T-helper 17 cell (primary cell): ENCODE data around the gene C17orf107. TPM values are rescaled to one million over a fixed set of nuclear protein-coding genes. Genes with fewer than 3 reads are reported as not detected.

Experiments
- ATAC-seq: fragments of 150-1000 bp; cut with Tn5 transposase; 2 replicates; pipeline ENCODE4 v1.10.0; 2021; ENCODE audit warnings: mild to moderate bottlenecking, moderate library complexity
- DNase-seq, 3 donors: peaks; one replicate each; pipeline versions ENCODE4 v3.0.0 to v3.0.0-alpha.2; 2020 to 2021
- H3K9me3 ChIP-seq: one replicate; pipeline ENCODE4 v1.7.0; 2013; ENCODE audit warnings: low read length, mild to moderate bottlenecking; ENCODE audit not compliant: control insufficient read depth, poor library complexity, severe bottlenecking
- H3K27ac Mint-ChIP-seq: one replicate; pipeline ENCODE4 v1.8.0; 2022; ENCODE audit warnings: mild to moderate bottlenecking, moderate library complexity, mixed read lengths
- H3K27me3 Mint-ChIP-seq: one replicate; pipeline ENCODE4 v1.8.0; 2022; ENCODE audit warnings: mixed read lengths
- H3K36me3 Mint-ChIP-seq: one replicate; pipeline ENCODE4 v1.8.0; 2022; ENCODE audit warnings: low read depth, mixed read lengths
- H3K4me1 Mint-ChIP-seq: one replicate; pipeline ENCODE4 v1.8.0; 2022; ENCODE audit warnings: mild to moderate bottlenecking, mixed read lengths
- H3K4me3 Mint-ChIP-seq: one replicate; pipeline ENCODE4 v1.8.0; 2022; ENCODE audit warnings: mild to moderate bottlenecking, moderate library complexity, mixed read lengths
- total RNA-seq, 4 donors: library from RNA in 2 of 4; stranded (reverse) in 2 of 4; gene quantifications; one replicate each; pipeline ENCODE4 v1.2.3 and lab custom pipeline; 2022 to 2026

C17orf107 gene
- total RNA-seq, 2 donors from 2014 or later: 10.7 to 12.8 TPM

DNA sequence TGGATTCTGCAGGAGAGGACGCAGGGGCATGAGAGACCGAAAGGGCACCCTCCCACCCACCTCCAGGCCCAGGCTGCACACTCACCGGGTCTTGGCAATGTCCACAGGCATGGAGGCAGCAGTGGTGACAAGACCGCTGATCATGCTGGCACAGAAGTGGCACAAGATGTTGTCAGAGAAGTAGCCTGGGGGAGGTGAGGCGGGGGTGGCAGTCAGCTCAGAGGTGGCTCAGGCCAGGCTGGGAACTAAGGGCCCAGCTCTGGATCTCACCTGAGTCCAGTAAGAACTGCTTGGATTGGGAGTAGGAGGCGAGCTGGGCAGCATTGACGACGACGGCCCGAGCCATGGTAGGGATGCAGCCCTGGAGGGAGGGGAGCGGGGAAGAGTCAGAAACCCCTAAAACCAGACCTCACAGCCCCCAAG, 38.7 kb downstream of the C17orf107 start:
- DNase-seq (no peak), ATAC-seq (no peak)
- Mint-ChIP-seq H3K27me3 (no peaks in the 10 kb centered on the region), H3K36me3 (peaks cover 10% of the 10 kb centered on the region), H3K27ac (no peak overlapping the region), H3K4me3 (peak overlapping the region; percentile 99), H3K4me1 (peaks cover 49% of the 10 kb centered on the region)
- H3K9me3 ChIP-seq: no peaks in the 10 kb centered on the region

DNA sequence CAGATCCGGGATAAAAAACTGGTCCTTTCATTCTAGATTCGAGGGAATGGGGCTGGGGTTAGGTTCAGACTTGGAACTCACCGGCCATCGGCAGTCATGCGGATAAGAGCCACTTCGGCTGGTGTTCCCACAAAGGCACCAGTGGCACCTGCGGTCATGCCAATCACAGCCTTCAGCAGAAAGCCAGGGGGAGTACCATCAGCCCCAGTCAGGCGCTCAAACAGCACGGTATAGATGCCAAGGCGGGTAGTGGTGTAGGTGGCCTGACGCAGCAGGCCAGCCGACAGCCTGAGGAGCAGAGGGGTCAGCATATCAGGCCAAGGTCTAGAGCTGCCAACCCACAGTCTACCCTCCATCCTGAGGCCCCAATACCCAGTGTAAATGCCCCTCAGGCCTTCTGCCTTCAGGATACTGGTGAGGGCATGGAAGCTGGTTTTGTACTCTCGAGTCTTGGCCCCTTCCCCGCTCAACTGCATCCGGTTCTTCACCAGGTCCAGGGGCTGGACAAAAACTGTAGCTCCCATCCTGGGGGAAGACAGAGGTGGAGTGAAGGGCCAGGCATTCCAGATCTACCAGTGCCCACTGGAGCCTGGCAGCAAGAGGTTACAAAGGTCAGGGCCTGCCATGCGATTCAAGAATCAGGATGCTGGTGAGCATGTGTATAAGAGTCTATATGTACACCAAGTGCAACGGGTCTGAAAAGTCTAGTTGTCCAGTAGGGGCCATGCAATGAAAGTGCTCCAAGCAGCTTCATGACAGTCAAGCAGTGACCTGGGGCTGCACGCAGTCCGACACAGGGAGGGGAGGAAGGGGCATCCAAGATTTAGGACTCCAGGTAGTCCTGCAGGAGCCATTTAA, 39.6 kb downstream of the C17orf107 start:
- Mint-ChIP-seq H3K27me3 (no peaks in the 10 kb centered on the region), H3K4me1 (peaks cover 49% of the 10 kb centered on the region), H3K36me3 (peaks cover 10% of the 10 kb centered on the region), H3K4me3 (peak overlapping the region; percentile 99), H3K27ac (peak overlapping the region; percentile 97)
- ATAC-seq (no peak), DNase-seq (no peak)
- no peaks in the 10 kb centered on the region for H3K9me3 ChIP-seq

DNA sequence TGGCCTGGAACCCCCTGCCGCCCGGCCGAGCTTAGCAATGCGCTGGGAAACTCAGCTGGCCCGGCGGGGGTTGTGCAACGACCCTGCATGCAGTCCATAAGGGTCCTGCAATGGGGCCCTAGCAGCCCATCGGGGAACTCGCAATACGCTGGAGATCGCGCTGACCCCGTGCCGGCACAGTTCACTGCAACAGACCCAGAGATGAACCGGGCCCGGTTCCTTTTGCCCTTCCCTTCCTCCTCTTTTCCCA, 40.1 kb downstream of the C17orf107 start:
- peak overlapping the region; percentile 99 for H3K4me3 Mint-ChIP-seq
- H3K27ac Mint-ChIP-seq: peak overlapping the region; percentile 97
- H3K36me3 Mint-ChIP-seq: peaks cover 13% of the 10 kb centered on the region
- no peaks in the 10 kb centered on the region for H3K27me3 Mint-ChIP-seq
- H3K4me1 Mint-ChIP-seq: peaks cover 49% of the 10 kb centered on the region
- H3K9me3 ChIP-seq: no peaks in the 10 kb centered on the region
- ATAC-seq (peak; percentile 3), DNase-seq (no peak)

DNA sequence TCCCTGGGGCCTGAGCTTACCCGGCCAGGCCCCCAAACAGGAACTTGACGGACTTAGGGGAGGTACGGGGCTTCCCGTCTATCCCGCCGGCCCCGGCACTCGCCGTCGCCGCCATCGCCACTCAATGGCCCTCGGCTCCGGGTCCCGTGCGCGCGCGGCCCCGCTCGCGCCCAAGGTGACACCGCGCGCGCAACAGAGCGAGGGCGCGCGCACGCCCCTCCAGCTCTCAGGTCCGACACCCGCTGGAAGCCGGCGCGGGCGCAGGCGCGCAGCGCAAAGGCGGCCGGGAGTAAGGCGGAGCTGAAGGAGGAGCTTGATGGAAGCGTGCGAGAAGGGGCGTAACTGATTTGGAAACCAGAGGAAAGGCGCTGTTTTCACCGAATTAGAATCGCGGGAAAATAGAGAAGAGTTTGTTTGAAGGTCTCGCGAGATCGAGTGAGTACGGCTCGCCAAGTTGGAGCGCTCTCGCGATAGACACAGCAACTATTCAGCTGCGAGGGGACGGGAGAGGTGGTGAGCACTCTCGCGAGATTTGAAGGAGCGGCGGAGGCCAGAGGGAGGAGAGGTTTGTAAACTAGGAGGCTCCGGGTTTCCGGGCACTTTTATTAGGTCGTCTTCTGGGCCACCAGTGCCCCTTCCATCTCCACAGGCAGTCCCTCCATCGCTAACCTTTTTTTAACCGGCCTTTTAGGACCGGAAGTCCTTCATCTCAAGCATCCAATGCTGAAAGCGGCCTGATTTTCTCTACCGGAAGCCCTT, 40.6 kb downstream of the C17orf107 start, which contains the start of the genes RNF167 and SLC25A11:
TSS of gene RNF167 (plus strand) at position 473 of the 759 bp plus-strand sequence. CDS start 642 bp downstream, outside the sequence.
TSS of gene SLC25A11 (minus strand) at position 251 of the 759 bp plus-strand sequence. CDS start at position 115, 136 bp downstream.
- Mint-ChIP-seq H3K36me3 (peaks cover 13% of the 10 kb centered on the region), H3K27ac (peak within 1 kb of the TSS; percentile 97), H3K4me3 (peak within 1 kb of the TSS; percentile 99), H3K4me1 (peaks cover 53% of the 10 kb centered on the region), H3K27me3 (no peaks in the 10 kb centered on the region)
- ATAC-seq (peak; percentile 87), DNase-seq (peak; percentile 88 to 95 (median 92))
- no peaks in the 10 kb centered on the region for H3K9me3 ChIP-seq

- DNase-seq (peak; percentile 26 to 35 (median 29)), ATAC-seq (no peak)
- H3K36me3 Mint-ChIP-seq: peaks cover 21% of the 10 kb centered on the region
- peak overlapping the region; percentile 97 for H3K27ac Mint-ChIP-seq
- H3K27me3 Mint-ChIP-seq: no peaks in the 10 kb centered on the region
- peaks cover 60% of the 10 kb centered on the region for H3K4me1 Mint-ChIP-seq
- peak overlapping the region; percentile 99 for H3K4me3 Mint-ChIP-seq
- no peaks in the 10 kb centered on the region for H3K9me3 ChIP-seq
These were observed 41.4 kb downstream of the C17orf107 start for GRCh38 chr17:4940555-4941318.

DNA sequence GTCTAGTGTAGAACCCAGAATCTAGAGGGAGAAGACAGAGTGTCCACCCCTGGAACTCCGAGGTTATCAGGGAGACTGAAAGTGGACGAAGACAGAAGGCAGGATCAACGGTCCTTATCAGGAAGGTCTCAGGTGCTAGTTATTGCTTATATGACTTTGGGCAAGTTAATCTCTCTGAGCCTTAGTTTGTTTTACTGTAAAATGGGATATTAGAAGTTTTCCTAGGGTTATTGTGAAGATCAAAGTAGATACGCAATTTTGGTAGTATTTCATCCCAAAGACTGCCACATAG, 41.9 kb downstream of the C17orf107 start:
- no peak for ATAC-seq

DNA sequence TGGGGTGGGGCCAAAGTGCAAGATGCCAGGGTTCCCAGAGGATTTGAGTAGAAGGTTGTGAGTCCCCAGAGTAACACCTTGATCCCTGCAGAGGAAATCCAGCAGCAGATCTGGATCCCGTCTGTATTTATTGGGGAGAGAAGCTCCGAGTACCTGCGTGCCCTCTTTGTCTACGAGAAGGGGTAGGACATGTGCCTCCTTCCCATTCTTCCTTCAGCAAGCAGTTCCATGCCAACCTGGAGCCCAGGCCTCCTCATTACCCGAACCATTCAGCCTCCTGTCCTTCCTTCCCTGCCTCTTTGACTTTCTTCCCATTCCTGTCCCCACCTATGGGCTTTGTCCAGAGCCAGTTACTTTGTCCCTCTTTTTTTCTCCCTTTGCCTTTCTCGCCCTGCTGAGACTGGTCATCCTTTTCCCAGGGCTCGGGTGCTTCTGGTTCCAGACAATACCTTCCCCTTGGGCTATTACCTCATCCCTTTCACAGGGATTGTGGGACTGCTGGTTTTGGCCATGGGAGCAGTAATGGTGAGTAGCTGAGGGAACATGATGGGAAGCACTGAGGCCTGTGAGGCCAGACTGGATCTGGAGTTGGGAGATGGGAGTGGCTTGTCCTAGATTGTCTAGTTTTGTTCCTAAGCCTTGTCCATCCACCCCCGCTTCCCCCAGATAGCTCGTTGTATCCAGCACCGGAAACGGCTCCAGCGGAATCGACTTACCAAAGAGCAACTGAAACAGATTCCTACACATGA, 43.6 kb downstream of the C17orf107 start:
- H3K4me3 Mint-ChIP-seq: peak overlapping the region; percentile 100
- ATAC-seq: no peak
- H3K36me3 Mint-ChIP-seq: peaks cover 28% of the 10 kb centered on the region
- peaks cover 65% of the 10 kb centered on the region for H3K4me1 Mint-ChIP-seq
- no peaks in the 10 kb centered on the region for H3K27me3 Mint-ChIP-seq
- no peak for DNase-seq
- H3K9me3 ChIP-seq: no peaks in the 10 kb centered on the region
- H3K27ac Mint-ChIP-seq: peak overlapping the region; percentile 97

More for the DNA sequence above, 41.9 kb downstream of the C17orf107 start:
- no peak for DNase-seq
- no peaks in the 10 kb centered on the region for H3K27me3 Mint-ChIP-seq
- H3K9me3 ChIP-seq: no peaks in the 10 kb centered on the region
- peaks cover 59% of the 10 kb centered on the region for H3K4me1 Mint-ChIP-seq
- peak overlapping the region; percentile 99 for H3K4me3 Mint-ChIP-seq
- H3K36me3 Mint-ChIP-seq: peaks cover 21% of the 10 kb centered on the region
- H3K27ac Mint-ChIP-seq: peak overlapping the region; percentile 97

- Mint-ChIP-seq H3K4me3 (peak overlapping the region; percentile 100), H3K36me3 (peaks cover 28% of the 10 kb centered on the region), H3K4me1 (peaks cover 61% of the 10 kb centered on the region), H3K27me3 (no peaks in the 10 kb centered on the region), H3K27ac (peak overlapping the region; percentile 93)
- DNase-seq (peak in 1 of 3 donors; percentile 45), ATAC-seq (no peak)
- H3K9me3 ChIP-seq: no peaks in the 10 kb centered on the region
These were observed 44.8 kb downstream of the C17orf107 start for GRCh38 chr17:4944163-4944553.

DNA sequence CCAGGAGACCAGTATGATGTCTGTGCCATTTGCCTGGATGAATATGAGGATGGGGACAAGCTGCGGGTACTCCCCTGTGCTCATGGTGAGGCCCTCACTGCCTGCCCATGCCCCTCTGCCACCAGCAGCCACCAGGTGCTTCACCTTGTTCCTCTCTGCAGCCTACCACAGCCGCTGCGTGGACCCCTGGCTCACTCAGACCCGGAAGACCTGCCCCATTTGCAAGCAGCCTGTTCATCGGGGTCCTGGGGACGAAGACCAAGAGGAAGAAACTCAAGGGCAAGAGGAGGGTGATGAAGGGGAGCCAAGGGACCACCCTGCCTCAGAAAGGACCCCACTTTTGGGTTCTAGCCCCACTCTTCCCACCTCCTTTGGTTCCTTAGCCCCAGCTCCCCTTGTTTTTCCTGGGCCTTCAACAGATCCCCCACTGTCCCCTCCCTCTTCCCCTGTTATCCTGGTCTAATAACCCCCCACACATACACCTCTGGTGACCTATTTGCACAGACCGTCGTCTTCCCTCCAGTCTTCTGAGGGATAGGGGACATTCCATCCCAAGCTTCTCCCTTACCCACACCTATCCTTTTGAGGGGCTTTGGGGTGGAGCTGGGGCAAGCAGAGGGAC, 45.3 kb downstream of the C17orf107 start:
- Mint-ChIP-seq H3K27ac (peak overlapping the region; percentile 93), H3K4me1 (peaks cover 59% of the 10 kb centered on the region), H3K36me3 (peaks cover 28% of the 10 kb centered on the region), H3K27me3 (no peaks in the 10 kb centered on the region), H3K4me3 (peak overlapping the region; percentile 100)
- ATAC-seq (no peak), DNase-seq (no peak)
- H3K9me3 ChIP-seq: no peaks in the 10 kb centered on the region

- ATAC-seq (peak; percentile 40), DNase-seq (peak; percentile 48 to 61 (median 54))
- no peaks in the 10 kb centered on the region for H3K27me3 Mint-ChIP-seq
- no peaks in the 10 kb centered on the region for H3K9me3 ChIP-seq
- peak overlapping the region; percentile 93 for H3K27ac Mint-ChIP-seq
- peaks cover 26% of the 10 kb centered on the region for H3K36me3 Mint-ChIP-seq
- H3K4me1 Mint-ChIP-seq: peaks cover 58% of the 10 kb centered on the region
- peak overlapping the region; percentile 100 for H3K4me3 Mint-ChIP-seq
These were observed 46.0 kb downstream of the C17orf107 start for GRCh38 chr17:4945176-4945943.

- no peak for DNase-seq
- H3K27ac Mint-ChIP-seq: peak overlapping the region; percentile 93
- no peaks in the 10 kb centered on the region for H3K27me3 Mint-ChIP-seq
- peak overlapping the region; percentile 100 for H3K4me3 Mint-ChIP-seq
- ATAC-seq: no peak
- no peaks in the 10 kb centered on the region for H3K9me3 ChIP-seq
- H3K4me1 Mint-ChIP-seq: peaks cover 63% of the 10 kb centered on the region
- peaks cover 26% of the 10 kb centered on the region for H3K36me3 Mint-ChIP-seq
These were observed 46.6 kb downstream of the C17orf107 start for GRCh38 chr17:4945944-4946280.
